ENCODE measurements around the gene PDILT.
A peak's percentile ranks its signal among the peaks of the same experiment; 100 is the strongest.

The PDILT gene

GRCh38 chr16:20424129-20424866 lies 19.8 kb upstream of the PDILT start:
- TF ChIP-seq REST (IDR thresholded peaks at IDR 0.05; ENCODE audit: insufficient read depth in 1 of 2, low read depth in 2 of 2, low read length in 2 of 2) (peak in 1 of 2 experiments; percentile 68; a peak in 2 of 4 replicates), POLR2AphosphoS5 (IDR thresholded peaks at IDR 0.05; ENCODE audit: low read depth, low read length) (no peak)

GRCh38 chr16:20415541-20415940 lies 11.0 kb upstream of the PDILT start:
- TF ChIP-seq FOXP2 (optimal IDR thresholded peaks at IDR 0.05; ENCODE audit: borderline replicate concordance, extremely low read depth, extremely low read length, insufficient read depth) (no peak), POLR2AphosphoS5 (IDR thresholded peaks at IDR 0.05; ENCODE audit: low read depth, low read length) (no peak), REST (IDR thresholded peaks at IDR 0.05; ENCODE audit: insufficient read depth in 1 of 2, low read depth in 2 of 2, low read length in 2 of 2) (no peak), SIN3A (IDR thresholded peaks at IDR 0.05; ENCODE audit: borderline replicate concordance, insufficient read depth, low read length) (no peak), TAF1 (IDR thresholded peaks at IDR 0.05; ENCODE audit: borderline replicate concordance, insufficient read depth, low read length) (no peak)

- TF ChIP-seq REST (IDR thresholded peaks at IDR 0.05; ENCODE audit: insufficient read depth in 1 of 2, low read depth in 2 of 2, low read length in 2 of 2) (no peak), TAF1 (IDR thresholded peaks at IDR 0.05; ENCODE audit: borderline replicate concordance, insufficient read depth, low read length) (no peak), POLR2AphosphoS5 (IDR thresholded peaks at IDR 0.05; ENCODE audit: low read depth, low read length) (no peak), FOXP2 (optimal IDR thresholded peaks at IDR 0.05; ENCODE audit: borderline replicate concordance, extremely low read depth, extremely low read length, insufficient read depth) (no peak), SIN3A (IDR thresholded peaks at IDR 0.05; ENCODE audit: borderline replicate concordance, insufficient read depth, low read length) (no peak)
Measured at GRCh38 chr16:20411055-20411454, 6.5 kb upstream of the PDILT start.

- TF ChIP-seq TAF1 (IDR thresholded peaks at IDR 0.05; ENCODE audit: borderline replicate concordance, insufficient read depth, low read length) (no peak), SIN3A (IDR thresholded peaks at IDR 0.05; ENCODE audit: borderline replicate concordance, insufficient read depth, low read length) (no peak), POLR2AphosphoS5 (IDR thresholded peaks at IDR 0.05; ENCODE audit: low read depth, low read length) (no peak)
Measured at GRCh38 chr16:20410121-20410723, 5.7 kb upstream of the PDILT start.

- TF ChIP-seq REST (IDR thresholded peaks at IDR 0.05; ENCODE audit: insufficient read depth in 1 of 2, low read depth in 2 of 2, low read length in 2 of 2) (no peak), POLR2AphosphoS5 (IDR thresholded peaks at IDR 0.05; ENCODE audit: low read depth, low read length) (no peak), TAF1 (IDR thresholded peaks at IDR 0.05; ENCODE audit: borderline replicate concordance, insufficient read depth, low read length) (no peak), FOXP2 (optimal IDR thresholded peaks at IDR 0.05; ENCODE audit: borderline replicate concordance, extremely low read depth, extremely low read length, insufficient read depth) (no peak), SIN3A (IDR thresholded peaks at IDR 0.05; ENCODE audit: borderline replicate concordance, insufficient read depth, low read length) (no peak)
Measured at GRCh38 chr16:20409398-20410120, 5.0 kb upstream of the PDILT start, which contains the start of gene ACSM5. ACSM5 (plus strand) TSS chr16:20409534; CDS start chr16:20411485, 1,951 bp downstream.

Measured in PFSK-1 (cell line).